MV-4-11 (cell line): ENCODE data around the gene CENPP.

Experiments
- DNase-seq: peaks from one replicate; lab custom pipeline; 2025; lab: John Stamatoyannopoulos, UW

Gene CENPP

DNA sequence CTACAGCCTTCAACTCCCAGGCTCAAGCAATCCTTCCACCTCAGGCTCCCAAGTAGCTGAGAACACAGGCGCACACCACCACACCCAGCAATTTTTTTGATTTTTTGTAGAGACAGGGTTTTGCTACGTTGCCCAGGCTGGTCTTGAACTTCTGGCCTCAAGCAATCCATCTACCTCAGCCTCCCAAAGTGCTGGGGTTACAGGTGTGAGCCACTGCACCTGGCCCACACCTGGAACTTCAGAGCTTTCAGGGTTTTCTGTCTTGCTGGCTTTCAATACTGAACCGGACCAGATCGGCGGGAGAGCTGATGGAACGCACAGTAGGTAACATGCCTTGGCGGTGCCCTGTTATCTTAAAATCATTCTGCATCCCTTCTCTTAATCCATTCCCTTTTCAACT lies 313.4 kb downstream of the CENPP start:
- DNase-seq: no peak

DNA sequence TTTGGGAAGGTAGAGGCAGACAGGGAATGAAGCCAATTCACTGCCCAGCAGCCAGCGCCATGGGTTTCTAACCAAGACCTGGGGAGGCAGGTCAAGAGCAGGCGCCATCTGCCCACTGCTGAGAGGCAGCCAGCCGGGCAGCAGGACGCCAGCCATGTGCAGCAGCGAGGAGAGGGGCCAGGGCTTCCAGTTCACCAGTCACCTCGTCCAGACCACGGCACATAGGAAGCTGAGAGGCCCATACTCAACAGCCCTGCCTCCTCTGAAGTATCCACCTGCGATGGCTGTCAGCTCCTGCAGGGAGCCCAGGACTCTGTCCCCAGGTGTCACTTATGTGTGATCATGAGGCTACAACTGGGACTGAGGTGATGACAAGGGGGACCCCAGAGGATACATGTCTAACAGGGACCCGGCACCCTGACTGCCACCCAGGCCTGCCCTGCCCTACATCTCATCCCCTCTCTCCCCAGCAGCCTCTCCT lies 314.1 kb downstream of the CENPP start:
- DNase-seq: no peak

DNA sequence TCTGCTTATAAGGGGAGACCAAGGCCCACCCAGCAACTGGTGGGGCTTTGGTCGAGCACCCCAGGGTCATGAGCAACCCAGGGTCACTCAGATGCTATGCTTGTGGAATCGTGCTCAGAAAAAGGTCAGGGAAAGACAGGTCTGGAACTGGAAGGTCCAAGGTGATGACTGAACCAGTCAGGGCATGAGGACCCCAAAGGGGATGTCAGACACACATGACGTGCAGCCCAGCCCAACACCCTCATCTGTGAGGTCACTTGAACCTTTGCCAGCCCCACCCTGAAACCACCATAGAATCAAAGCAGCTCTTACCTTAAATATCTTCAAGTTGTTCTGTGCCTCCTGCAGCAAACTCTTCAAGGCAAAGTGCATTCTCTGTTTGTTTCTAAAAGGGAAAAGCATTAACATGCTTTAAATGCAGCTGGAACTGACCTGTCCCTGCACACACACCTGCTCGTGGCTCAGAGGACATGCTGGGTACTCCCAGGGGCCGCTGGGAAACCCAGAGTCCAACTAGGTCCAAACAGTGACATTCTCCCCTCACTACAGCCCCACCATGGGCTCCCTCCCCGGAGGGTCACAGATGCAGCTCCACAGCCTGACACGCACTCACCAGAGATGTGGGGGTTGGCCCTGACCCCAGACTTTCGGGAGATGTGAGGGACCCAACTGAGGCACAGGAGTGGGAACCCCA lies 314.8 kb downstream of the CENPP start:
- no peak for DNase-seq

DNA sequence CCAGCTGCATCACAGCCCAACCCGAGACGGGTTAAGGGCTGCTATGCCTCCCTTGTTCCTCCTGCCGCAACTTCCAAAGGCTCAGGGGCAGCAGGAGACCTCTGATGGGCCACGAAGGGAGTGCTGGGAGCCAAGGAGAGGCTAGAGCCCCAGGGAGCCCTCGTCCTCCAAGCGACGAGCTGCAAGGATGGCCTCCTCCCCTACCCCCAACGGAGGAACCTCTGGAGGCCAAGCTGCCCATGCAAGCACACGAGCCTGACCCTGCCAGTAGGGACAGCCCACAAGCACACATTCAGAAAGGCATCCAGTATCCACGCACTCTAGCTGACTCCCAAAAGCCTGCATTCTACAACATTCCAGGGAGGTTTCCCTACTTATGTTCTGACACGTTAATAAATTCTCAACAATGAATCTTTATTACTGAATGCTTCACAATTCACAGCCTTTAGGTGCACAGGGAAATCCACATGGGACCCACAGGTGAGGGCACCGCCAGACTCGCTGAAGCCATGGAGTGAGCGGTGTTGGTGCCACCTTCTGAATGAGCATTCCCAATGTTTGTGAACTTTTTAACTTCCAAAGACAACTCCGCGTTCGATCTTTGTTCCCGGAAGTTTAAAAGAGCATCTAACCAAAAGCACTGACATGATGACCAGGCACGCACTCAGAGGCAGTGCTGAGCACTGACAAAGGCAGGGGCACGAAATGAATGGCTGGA lies 315.5 kb downstream of the CENPP start:
- no peak for DNase-seq

DNA sequence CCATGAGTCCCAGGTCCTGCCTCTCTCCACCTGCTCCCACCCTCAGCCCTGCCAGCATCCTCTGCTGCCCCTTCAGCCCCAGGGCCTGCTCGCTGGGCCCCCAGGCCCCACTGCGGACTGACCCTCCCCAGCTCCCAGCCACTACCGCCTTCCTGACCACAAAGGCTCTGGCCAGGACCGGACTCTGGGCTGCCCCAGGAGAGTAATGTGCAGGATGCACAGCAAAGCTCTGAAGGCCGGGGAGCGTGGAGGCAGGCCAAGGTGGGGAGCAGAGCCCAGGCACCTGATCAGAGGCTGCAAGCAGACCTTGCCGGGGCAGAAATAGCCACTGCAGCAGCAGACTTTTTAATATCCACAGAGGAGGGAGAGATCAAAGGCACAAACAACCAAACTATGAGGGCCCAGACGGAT lies 316.3 kb downstream of the CENPP start:
- no peak for DNase-seq

DNA sequence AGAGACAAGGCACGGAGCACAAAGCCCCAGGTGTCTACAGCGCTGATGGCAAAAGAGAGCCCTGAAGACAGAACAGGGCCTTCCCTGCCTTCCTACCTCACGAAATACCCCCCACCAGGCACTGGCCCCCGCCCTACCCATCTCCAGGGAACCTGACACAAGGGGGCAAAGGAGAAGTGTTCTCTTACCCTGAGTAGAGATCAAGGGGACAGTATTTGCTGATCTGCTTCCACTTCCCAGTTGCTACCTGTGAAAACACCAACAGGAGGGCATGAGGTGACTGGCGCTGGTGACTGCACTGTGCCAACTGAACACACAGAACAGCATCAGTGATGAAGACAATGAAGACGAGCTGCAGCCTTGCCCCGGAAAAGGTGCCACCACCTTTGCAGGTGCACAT lies 316.8 kb downstream of the CENPP start:
- no peak for DNase-seq

DNA sequence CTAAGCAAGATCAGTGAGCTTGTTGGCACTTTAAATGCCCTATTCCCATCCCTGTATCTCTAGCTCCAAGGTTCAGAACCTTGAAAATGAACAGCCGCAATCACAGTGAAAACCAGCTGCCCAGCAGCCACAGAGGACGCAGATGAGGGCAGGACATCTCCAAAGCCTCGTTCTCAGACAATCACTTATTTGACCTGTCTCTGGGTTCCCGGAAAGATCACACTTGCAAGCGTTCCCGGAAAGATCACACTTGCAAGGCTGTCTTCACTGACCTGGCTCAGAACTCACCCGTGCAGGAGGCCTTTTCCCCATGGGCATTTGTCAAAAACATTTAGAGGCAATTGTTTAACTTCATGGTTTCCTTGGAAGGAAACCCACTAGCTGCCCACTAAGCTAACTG lies 318.5 kb downstream of the CENPP start:
- no peak for DNase-seq

DNA sequence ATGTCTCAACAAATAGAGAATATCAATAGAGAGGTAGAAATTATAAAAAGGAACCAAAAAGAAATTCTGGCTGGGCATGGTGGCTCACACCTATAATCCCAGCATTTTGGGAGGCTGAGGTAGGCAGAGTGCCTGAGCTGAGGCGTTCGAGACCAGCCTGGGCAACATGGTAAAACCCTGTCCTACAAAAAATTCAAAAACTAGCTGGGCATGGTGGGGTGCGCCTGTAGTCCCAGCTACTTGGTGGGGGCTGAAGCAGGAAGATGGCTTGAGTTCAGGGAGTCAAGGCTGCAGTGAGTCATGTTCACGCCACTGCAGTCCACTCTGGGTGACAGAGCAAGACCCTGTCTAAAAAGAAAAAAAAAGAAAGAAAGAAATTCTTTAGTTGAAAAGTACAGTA lies 319.3 kb downstream of the CENPP start:
- no peak for DNase-seq

DNA sequence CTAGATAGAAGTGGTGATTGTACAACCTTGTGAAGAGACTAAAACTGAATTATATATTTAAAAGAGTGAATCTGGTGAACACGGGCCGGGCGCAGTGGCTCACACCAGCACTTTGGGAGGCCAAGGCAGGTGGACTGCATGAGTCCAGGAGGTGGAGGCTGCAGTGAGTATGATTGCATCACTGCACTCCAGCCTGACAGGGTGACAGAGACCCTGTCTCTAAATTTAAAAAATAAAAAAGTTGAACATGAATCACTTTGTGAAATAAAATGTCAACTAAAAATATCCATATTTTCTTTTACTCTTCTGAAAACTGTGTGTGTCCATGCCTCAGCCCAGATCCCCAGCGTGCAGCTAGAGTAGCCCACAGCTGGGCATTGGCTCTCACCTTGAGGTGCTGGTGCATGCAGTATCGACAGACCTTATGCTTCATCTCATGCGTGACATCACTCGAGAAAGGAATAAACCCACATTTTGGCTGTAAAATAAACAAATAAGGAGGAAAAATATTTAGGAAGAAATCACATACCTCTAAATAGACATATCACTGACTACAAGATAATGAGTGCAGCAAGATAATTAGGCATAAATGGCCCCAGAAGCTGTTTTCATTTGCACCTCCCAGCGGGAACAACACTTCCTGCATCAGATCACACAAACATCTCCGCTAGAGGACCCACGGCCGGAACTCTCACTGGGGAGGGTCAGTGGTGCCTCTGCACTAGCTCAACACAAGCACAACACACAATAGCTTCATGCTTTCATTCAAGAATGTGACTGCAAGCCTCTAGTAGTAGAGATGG lies 322.1 kb downstream of the CENPP start:
- DNase-seq: no peak

DNA sequence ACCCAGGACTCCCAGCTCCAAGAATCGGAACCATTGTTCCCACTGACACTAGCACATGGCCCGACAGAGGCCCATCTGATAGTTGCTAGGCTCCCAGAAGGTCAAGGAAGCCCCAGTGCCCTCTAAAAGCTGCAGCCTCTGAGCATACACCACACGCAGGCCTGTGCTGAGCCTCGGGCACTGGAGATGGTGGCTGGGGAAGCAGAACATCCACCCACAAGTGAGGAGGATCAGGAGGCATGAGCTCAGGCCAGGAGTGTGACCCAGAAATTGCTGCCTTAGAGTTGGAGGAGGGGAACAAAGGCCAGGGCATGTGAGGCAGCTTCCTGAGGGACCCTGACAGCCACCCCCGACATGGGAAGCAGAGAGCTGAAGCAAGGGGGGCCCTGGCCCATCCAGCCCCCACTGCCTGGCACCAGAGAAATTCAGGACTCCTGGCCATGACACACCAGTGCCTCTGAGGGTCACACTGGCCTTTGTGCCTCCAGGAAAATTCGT lies 322.8 kb downstream of the CENPP start:
- DNase-seq: no peak

DNA sequence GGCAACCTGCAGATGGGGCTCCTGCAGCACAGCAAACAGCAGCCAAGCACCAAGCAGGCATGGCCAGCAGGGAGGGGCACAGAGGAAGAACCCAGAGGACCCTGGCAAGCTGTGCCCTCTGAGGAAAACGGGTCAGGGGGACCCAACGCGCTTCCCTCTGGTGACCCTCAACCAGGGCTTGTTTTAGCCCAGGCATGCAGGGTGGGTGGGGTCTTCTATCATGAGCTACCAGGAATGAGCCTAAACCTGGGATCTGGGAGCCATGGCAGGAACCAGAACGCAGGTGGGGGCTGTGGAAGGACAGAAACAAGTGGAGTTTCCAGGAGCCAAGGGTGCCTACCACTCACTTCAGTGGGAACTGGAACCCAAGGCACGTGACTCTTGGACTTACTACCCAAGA lies 323.3 kb downstream of the CENPP start:
- no peak for DNase-seq

DNA sequence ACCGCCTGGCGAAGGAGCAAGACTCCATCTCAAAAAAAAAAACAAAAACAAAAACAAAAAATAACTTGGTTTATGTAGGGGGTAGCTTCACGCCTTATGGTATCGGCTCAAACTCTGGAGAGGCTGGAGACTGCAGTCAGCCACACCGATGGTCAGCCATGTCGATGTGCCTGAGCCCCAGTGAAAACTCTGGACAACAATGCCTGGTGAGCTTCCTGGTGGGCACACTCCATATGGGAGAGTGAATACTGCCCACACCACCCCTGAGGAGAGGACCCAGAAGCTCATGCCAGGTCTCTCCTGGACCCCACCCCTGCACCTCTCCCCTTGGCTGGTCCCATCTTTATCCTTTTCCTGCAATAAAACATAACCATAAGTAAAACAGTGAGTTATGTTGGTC lies 324.5 kb downstream of the CENPP start:
- no peak for DNase-seq

DNA sequence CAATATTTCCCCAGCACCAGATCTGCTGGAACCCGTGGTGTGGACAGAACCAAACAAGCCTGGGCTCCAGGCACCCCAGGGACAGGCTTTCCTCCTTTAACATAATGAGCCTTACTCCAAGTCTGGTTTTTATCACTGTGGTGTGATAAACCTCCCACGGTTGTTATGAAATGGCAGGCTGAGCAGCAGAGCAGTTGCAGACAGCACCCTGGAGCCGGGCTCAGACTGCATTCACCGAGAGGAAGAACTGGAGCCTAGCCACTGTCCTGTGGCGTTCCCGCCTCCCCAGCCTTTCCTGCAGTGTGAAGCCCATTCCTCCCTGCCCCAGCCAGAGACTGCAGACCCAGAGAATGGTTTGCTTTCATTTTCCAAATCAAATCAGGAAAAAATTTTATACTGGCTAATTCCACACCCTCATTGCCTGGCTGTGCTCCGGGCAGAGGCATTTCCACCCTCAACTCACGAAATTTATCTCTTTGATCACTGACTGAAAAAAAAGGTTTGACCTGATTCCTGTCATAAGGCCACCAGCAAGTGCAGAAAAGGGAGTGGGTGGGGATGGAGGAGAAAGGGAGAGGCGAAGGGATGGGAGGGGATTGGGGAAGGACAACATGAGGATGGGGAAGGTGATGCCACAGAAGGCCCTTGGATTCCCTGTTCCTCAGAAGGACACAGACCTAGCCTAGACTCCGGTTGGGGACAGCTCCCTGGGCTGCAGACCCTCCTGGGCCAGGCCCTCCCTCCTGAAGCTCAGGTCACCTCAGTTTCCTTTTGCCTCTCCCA lies 325.3 kb downstream of the CENPP start:
- DNase-seq: no peak

DNA sequence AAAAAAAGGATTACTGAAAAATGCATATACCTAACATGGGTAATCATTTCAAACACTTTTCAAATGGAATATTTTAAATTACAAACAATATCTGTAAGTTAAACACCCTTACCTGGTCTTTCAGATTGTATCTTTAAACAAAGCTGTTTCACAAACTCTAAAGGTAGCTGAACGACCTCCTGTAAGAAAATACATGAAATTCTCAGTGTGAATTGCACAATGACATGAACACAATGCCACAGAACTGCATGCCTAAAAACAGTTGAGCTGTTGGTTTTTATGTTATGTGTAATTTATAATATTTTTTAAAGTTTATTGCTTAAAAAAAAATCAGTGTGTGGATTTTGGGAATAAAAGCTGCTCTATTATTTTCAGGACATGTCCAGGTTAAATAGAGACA lies 326.7 kb downstream of the CENPP start:
- DNase-seq: no peak

DNA sequence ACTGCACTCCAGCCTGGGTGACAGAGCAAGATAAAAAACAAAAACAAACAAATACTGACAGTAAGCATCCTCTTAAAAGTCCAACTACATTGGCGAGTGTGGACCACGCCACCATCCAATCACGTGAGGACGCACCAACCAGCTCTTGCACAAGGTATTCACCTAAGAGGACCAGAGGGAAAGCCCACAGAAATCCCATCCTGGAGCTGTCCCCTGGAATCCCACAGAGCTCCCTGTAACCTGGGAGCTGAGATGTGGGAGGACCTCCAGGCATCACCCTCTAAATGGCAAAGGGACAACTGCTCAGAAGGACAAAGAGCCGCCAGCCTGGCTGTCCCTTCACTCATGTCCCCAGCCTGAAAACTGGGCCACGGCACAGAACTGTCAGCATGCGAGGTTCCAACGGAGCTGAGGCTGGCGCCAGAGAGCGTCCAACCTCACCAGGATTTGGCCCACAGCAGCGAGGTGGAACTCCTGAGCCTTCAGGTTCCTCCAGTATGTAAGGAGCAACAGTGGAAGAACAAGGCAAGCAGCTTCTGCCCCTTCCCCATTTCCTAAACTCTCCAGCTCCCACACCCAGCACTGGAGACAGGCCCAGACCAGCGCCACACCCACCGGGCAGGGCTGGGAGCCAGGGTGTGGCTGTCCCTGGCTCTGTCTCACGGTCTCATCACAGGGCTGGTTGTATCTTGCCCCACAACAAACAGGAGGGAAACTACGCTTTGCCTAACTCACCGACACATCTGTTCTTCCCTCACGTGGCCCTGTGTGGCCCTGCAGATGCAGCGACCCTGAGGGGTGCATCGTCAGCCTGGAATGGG lies 328.9 kb downstream of the CENPP start:
- DNase-seq: no peak

DNA sequence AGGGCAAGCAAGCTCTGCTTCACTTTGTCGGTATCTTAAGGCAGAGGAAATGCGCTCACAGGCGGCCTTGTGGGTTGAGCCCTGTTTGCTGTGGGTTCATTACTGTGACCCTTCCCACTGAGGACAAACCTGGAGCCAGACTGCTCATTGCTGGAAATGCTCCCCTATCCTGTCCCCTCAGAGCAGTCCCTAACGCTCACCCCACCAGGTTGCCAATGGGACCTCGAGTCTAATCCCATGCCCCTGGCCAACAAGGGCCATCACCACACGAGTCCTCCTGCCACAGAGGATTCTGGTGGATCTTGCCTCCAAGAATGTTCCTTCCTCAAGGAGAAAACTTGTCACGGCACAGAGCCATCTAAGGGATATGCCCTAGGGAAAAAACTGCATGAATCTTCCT lies 329.6 kb downstream of the CENPP start:
- no peak for DNase-seq

DNA sequence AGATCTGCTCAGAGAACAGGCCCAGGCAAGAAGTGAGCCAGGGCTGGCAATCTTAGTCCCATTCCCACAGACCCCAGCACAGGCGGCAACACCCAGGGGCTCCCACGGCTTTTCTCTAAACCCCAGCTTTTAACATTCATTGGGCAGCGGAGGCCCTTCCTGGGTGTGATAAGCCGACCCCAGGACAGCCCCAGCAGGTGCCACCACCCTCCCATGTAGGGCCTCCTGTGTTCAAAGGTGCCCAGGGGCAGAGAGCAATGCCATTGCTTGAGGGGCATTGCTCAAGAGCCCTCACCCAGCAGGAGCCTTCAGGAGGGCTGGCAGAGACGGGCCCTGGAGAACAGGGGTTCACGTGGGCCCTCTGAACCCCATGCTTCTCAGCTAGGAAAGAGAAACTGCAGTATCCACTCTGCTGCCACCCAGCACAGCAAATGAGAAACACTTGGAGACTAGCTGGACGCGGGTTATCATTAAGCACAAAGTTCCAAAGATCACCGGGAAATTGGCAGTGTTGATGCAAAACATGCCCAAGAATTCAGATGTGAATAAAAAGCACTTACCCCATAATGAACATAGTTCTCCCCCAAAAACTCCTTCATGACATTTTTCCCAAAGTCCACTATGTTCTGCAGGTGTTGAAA lies 330.3 kb downstream of the CENPP start:
- no peak for DNase-seq

DNA sequence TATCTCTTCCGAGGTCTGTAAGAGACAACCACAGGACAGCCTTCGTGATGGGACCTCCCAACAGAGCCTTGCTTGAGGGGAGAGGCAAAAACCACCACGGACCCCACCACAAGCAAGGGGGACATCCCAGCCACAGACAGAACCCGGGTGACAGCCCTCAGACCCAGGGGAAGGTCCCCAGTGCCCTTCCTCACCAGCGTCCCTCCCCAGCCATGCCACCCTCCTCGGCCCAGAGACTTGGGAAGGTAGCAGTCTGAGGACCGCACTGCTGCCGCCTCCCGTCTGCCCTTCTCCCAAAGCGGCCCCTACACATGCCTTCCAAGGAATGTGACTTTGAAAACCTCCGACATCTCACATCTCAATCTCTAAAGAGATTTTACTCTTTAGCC lies 330.8 kb downstream of the CENPP start:
- no peak for DNase-seq

DNA sequence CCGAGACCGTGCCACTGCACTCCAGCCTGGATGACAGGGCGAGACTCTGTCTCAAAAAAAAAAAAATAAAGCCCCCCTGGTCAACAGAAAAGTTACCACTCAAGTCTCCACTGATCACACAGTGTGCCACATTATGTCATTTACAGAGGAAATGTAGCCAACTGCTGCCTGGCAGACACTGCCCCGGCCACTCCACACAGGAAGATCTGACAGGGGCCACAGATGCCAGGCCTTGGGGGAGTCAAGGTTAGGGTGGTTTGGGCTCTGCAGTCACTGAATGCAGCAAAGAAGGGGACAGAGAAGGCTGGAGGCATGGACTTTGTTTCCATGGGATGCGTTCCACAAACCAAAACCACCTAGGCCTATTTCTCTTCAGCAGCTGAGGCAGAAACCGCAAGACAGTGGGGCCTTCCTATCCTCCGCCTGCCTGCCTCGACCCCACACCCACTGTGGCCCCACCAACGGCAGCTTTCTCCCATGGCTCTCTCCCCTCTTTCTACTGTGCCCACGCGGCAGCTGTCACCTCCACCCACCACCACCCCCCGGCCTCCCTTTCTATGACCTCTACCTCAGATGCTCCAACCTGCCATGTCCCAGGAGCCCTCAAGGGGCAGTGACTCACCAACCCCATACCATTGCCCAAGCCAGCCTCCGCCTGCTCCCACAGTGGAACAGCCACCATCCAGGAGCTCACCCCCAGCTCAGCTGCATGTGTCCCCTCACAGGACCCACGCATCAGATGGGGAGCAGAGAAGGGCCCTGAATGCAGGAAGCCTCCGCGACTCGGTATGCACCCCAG lies 331.7 kb downstream of the CENPP start:
- DNase-seq: no peak

DNA sequence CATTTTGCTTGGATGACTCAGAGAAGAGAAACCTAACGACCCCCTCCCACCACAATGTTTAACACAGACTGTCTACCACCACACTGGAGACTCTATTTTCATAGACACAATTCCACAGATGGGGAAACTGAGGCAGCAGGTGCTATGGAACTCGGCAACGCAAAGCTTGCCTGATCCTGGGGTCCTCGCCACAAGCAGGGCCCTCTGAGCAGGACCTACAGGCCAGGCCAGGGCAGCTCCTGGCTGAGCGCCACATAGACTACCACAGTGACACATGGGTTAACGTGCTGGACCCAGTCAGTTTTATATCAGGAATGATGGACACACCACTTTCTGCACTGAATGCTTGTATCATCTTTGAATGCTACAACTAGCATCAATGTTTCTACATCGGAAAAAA lies 332.4 kb downstream of the CENPP start:
- no peak for DNase-seq
